Activated CD8-positive, alpha-beta T cell treated with anti-CD3 and anti-CD28 coated beads, Interleukin-2, amount 10 ng/mL, durations not matched to agents 7 days and 5 days (primary cell): ENCODE results near the gene OSCAR. TPM values are rescaled to one million over a fixed set of nuclear protein-coding genes. Genes with fewer than 3 reads are reported as not detected.

Experiments
- ATAC-seq: fragments of 150-1000 bp; cut with Tn5 transposase; one replicate; pipeline ENCODE4 v1.10.0; 2021; ENCODE audit warnings: moderate library complexity
- CTCF ChIA-PET: fragments of 350-600 bp; sonication (Branson Sonifier 250); formaldehyde crosslinking; loops from one replicate; lab custom pipeline; 2021; ENCODE audit warnings: antibody characterized with exemption; lab: Charles Lee
- POLR2A ChIA-PET: fragments of 350-600 bp; sonication (Branson Sonifier 250); formaldehyde crosslinking; loops from one replicate; lab custom pipeline; 2021; ENCODE audit warnings: antibody characterized with exemption; lab: Charles Lee
- DNase-seq: peaks from one replicate; pipeline ENCODE4 v3.0.0-alpha.2; 2020
- H3K27ac Mint-ChIP-seq: one replicate; pipeline ENCODE4 v1.8.0; 2021; ENCODE audit warnings: mild to moderate bottlenecking, mixed read lengths
- H3K27me3 Mint-ChIP-seq: one replicate; pipeline ENCODE4 v1.8.0; 2021; ENCODE audit warnings: low read depth, mixed read lengths
- H3K36me3 Mint-ChIP-seq: one replicate; pipeline ENCODE4 v1.8.0; 2021; ENCODE audit warnings: low read depth, mixed read lengths
- H3K4me1 Mint-ChIP-seq: one replicate; pipeline ENCODE4 v1.8.0; 2021; ENCODE audit warnings: low read depth, mixed read lengths
- H3K4me3 Mint-ChIP-seq: one replicate; pipeline ENCODE4 v1.8.0; 2021; ENCODE audit warnings: mild to moderate bottlenecking, mixed read lengths
- H3K9me3 Mint-ChIP-seq: one replicate; pipeline ENCODE4 v1.8.0; 2022; ENCODE audit warnings: mixed read lengths; ENCODE audit not compliant: insufficient read depth
- total RNA-seq, 2 experiments: library from RNA; stranded (reverse); gene quantifications; one replicate each; pipeline ENCODE4 v1.2.3, GENCODE V29; 2021

Gene OSCAR
- total RNA-seq, 2 experiments from 2014 or later, result 0.34 to 0.42 TPM

- H3K9me3 Mint-ChIP-seq, result no peaks in the 10 kb centered on the region
- H3K4me1 Mint-ChIP-seq, result no peaks in the 10 kb centered on the region
- no peaks in the 10 kb centered on the region for H3K27me3 Mint-ChIP-seq
- peaks cover 40% of the 10 kb centered on the region for H3K36me3 Mint-ChIP-seq
- POLR2A ChIA-PET, result interaction anchor here (2.4 kb wide), 1 partner anchor 8 kb away, joined by 15 read pairs; the partner anchor contains the start of genes PRPF31 and TFPT
- CTCF ChIA-PET, result no interaction called here
- DNase-seq (no peak), ATAC-seq (no peak)
- H3K4me3 Mint-ChIP-seq, result no peak overlapping the region
- H3K27ac Mint-ChIP-seq, result no peak overlapping the region
Measured at GRCh38 chr19:54123682-54124081, 23.1 kb upstream of the OSCAR start.

- no peak for DNase-seq
- Mint-ChIP-seq H3K36me3 (peaks cover 34% of the 10 kb centered on the region), H3K4me1 (peaks cover 12% of the 10 kb centered on the region), H3K27ac (no peak overlapping the region), H3K9me3 (no peaks in the 10 kb centered on the region), H3K27me3 (no peaks in the 10 kb centered on the region), H3K4me3 (no peak overlapping the region)
- ATAC-seq, result no peak
- ChIA-PET CTCF (no interaction called here), POLR2A (no interaction called here)
Measured at GRCh38 chr19:54121259-54121658, 20.7 kb upstream of the OSCAR start.

GRCh38 chr19:54115109-54116063 is 14.8 kb upstream of the OSCAR start, which contains the start of the genes PRPF31 and TFPT:
Gene PRPF31, plus strand, starts transcription at chr19:54115754. Its CDS starts 2,525 bp downstream, at chr19:54118279.
Gene TFPT, minus strand, starts transcription at chr19:54115657. Its CDS starts 388 bp downstream, at chr19:54115269.
- Mint-ChIP-seq H3K36me3 (peaks cover 37% of the 10 kb centered on the region), H3K27ac (peak within 1 kb of the TSS; percentile 94), H3K4me1 (peaks cover 29% of the 10 kb centered on the region), H3K27me3 (no peaks in the 10 kb centered on the region), H3K4me3 (peak within 1 kb of the TSS; percentile 98), H3K9me3 (no peaks in the 10 kb centered on the region)
- ChIA-PET POLR2A (interaction anchor here (0.6 to 2.9 kb wide), 12 partner anchors 9 to 248 kb away, joined by 3 to 21 read pairs (median 4); partner anchors contain the start of genes CNOT3, LENG1, MYADM and NDUFA3), CTCF (interaction anchor here (1.4 kb wide), 1 partner anchor 21 kb away, joined by 3 read pairs; no protein-coding TSS in a partner anchor)
- DNase-seq (peak; percentile 98), ATAC-seq (peak; percentile 92)

- POLR2A ChIA-PET, result interaction anchor here (1.0 to 2.9 kb wide), 8 partner anchors 10 to 240 kb away, joined by 3 to 21 read pairs (median 8); partner anchors contain the start of genes CNOT3, LENG1, NDUFA3 and OSCAR
- H3K4me1 Mint-ChIP-seq, result peaks cover 29% of the 10 kb centered on the region
- H3K27ac Mint-ChIP-seq, result peak overlapping the region; percentile 94
- H3K27me3 Mint-ChIP-seq, result no peaks in the 10 kb centered on the region
- ATAC-seq, result peak; percentile 65
- peak; percentile 84 for DNase-seq
- H3K36me3 Mint-ChIP-seq, result peaks cover 41% of the 10 kb centered on the region
- CTCF ChIA-PET, result interaction anchor here (1.4 kb wide), 1 partner anchor 22 kb away, joined by 3 read pairs; no protein-coding TSS in a partner anchor
- no peaks in the 10 kb centered on the region for H3K9me3 Mint-ChIP-seq
- H3K4me3 Mint-ChIP-seq, result peak overlapping the region; percentile 98
Measured at GRCh38 chr19:54114340-54115108, 13.9 kb upstream of the OSCAR start.

- H3K4me1 Mint-ChIP-seq, result peaks cover 24% of the 10 kb centered on the region
- POLR2A ChIA-PET, result no interaction called here
- no peaks in the 10 kb centered on the region for H3K27me3 Mint-ChIP-seq
- peaks cover 59% of the 10 kb centered on the region for H3K36me3 Mint-ChIP-seq
- H3K27ac Mint-ChIP-seq, result no peak overlapping the region
- no peak overlapping the region for H3K4me3 Mint-ChIP-seq
- no peaks in the 10 kb centered on the region for H3K9me3 Mint-ChIP-seq
- CTCF ChIA-PET, result no interaction called here
- DNase-seq (no peak), ATAC-seq (no peak)
Measured at GRCh38 chr19:54109651-54110050, 9.0 kb upstream of the OSCAR start.

GRCh38 chr19:54108496-54108895 is 7.9 kb upstream of the OSCAR start:
- DNase-seq, result no peak
- H3K36me3 Mint-ChIP-seq, result peaks cover 51% of the 10 kb centered on the region
- no peaks in the 10 kb centered on the region for H3K9me3 Mint-ChIP-seq
- no peak overlapping the region for H3K4me3 Mint-ChIP-seq
- POLR2A ChIA-PET, result interaction anchor here (0.7 kb wide), 1 partner anchor 8 kb away, joined by 3 read pairs; no protein-coding TSS in a partner anchor
- H3K4me1 Mint-ChIP-seq, result peaks cover 19% of the 10 kb centered on the region
- no peak for ATAC-seq
- H3K27me3 Mint-ChIP-seq, result no peaks in the 10 kb centered on the region
- CTCF ChIA-PET, result no interaction called here
- H3K27ac Mint-ChIP-seq, result no peak overlapping the region

GRCh38 chr19:54107876-54108490 is 7.4 kb upstream of the OSCAR start:
- ChIA-PET POLR2A (no interaction called here), CTCF (no interaction called here)
- H3K4me1 Mint-ChIP-seq, result peaks cover 19% of the 10 kb centered on the region
- H3K36me3 Mint-ChIP-seq, result peaks cover 49% of the 10 kb centered on the region
- DNase-seq, result no peak
- no peaks in the 10 kb centered on the region for H3K27me3 Mint-ChIP-seq
- H3K9me3 Mint-ChIP-seq, result no peaks in the 10 kb centered on the region
- ATAC-seq, result no peak
- no peak overlapping the region for H3K27ac Mint-ChIP-seq
- no peak overlapping the region for H3K4me3 Mint-ChIP-seq

- DNase-seq (no peak), ATAC-seq (no peak)
- Mint-ChIP-seq H3K4me3 (no peak overlapping the region), H3K9me3 (no peaks in the 10 kb centered on the region), H3K27me3 (no peaks in the 10 kb centered on the region), H3K36me3 (peaks cover 43% of the 10 kb centered on the region), H3K27ac (no peak overlapping the region), H3K4me1 (peaks cover 24% of the 10 kb centered on the region)
- ChIA-PET CTCF (no interaction called here), POLR2A (no interaction called here)
Measured at GRCh38 chr19:54106716-54107115, 6.1 kb upstream of the OSCAR start.

- H3K27ac Mint-ChIP-seq, result peak overlapping the region; percentile 21
- ChIA-PET POLR2A (no interaction called here), CTCF (no interaction called here)
- DNase-seq (no peak), ATAC-seq (no peak)
- H3K9me3 Mint-ChIP-seq, result no peaks in the 10 kb centered on the region
- no peaks in the 10 kb centered on the region for H3K27me3 Mint-ChIP-seq
- H3K4me3 Mint-ChIP-seq, result no peak overlapping the region
- peaks cover 41% of the 10 kb centered on the region for H3K36me3 Mint-ChIP-seq
- H3K4me1 Mint-ChIP-seq, result peaks cover 27% of the 10 kb centered on the region
Measured at GRCh38 chr19:54105796-54106195, 5.2 kb upstream of the OSCAR start.

GRCh38 chr19:54104998-54105715 is 4.6 kb upstream of the OSCAR start:
- Mint-ChIP-seq H3K4me1 (peaks cover 27% of the 10 kb centered on the region), H3K9me3 (no peaks in the 10 kb centered on the region), H3K27ac (peak overlapping the region; percentile 21), H3K36me3 (peaks cover 37% of the 10 kb centered on the region), H3K27me3 (no peaks in the 10 kb centered on the region), H3K4me3 (no peak overlapping the region)
- DNase-seq, result no peak
- ChIA-PET POLR2A (no interaction called here), CTCF (interaction anchor here (0.9 kb wide), 1 partner anchor 161 kb away, joined by 3 read pairs; no protein-coding TSS in a partner anchor)
- no peak for ATAC-seq
